ENCODE results near the gene ZNF175.

ZNF175 gene

GRCh38 chr19:51637362-51637978 is 66.4 kb downstream of the ZNF175 start:
- no peak for ATAC-seq

DNA sequence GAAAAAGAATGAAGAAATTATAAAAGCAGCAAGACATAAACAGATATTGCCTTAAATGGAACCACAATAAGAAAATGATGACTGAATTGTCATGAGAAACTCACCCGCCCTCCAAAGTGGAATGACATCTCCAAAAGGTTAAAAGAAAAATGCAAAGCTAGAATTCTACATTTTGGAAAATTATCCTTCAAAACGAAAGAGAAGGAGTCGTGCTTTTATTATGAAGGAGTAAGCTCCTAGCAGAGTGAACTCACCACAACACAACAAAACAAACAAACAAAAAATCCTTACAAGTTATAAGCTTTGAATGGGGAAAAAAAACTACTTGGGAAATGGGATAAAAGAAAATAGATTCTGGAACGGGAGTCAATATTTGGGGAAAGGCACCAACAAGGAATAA is 68.8 kb downstream of the ZNF175 start:
- no peak for ATAC-seq

GRCh38 chr19:51640386-51640785 is 69.3 kb downstream of the ZNF175 start:
- ATAC-seq, result no peak

GRCh38 chr19:51641648-51642047 is 70.6 kb downstream of the ZNF175 start:
- no peak for ATAC-seq

All from activated CD4-positive, CD25-positive, alpha-beta regulatory T cell treated with anti-CD3 and anti-CD28 coated beads, Interleukin-2, amount 50 U/mL, for 24 hours (primary cell).